Neutrophil (primary cell): Measurements from ENCODE around the gene ZNF362.
A peak's percentile ranks its signal among the peaks of the same experiment; 100 is the strongest.

Experiments used
- H3K27ac ChIP-seq: fragments of 200-600 bp; sonication (generic); 2 replicates; pipeline ENCODE4 v1.5.1; 2016; ENCODE audit warnings: mild to moderate bottlenecking, moderate library complexity
- H3K27me3 ChIP-seq: fragments of 200-600 bp; sonication (generic); 2 replicates; pipeline ENCODE4 v1.6.0; 2016; ENCODE audit warnings: mild to moderate bottlenecking
- H3K36me3 ChIP-seq: fragments of 200-600 bp; sonication (generic); 2 replicates; pipeline ENCODE4 v1.5.1; 2017
- H3K4me1 ChIP-seq, 2 experiments: fragments of 200-600 bp in 1 of 2; sonication (generic) in 1 of 2; 1 replicate in 1 of 2; 2 replicates in 1 of 2; pipeline versions ENCODE4 v1.5.1 to v1.6.1; 2013 to 2016; ENCODE audit warnings: low read depth in 1 of 2, low read length in 1 of 2, mild to moderate bottlenecking in 1 of 2, moderate library complexity in 1 of 2; ENCODE audit not compliant: control insufficient read depth in 1 of 2, insufficient read depth in 1 of 2
- H3K4me3 ChIP-seq, 2 experiments: fragments of 200-600 bp in 1 of 2; sonication (generic) in 1 of 2; 1 replicate in 1 of 2; 2 replicates in 1 of 2; pipeline ENCODE4 v1.5.1; 2013 to 2016; ENCODE audit warnings: low read depth in 1 of 2, low read length in 1 of 2, mild to moderate bottlenecking in 1 of 2, moderate library complexity in 1 of 2
- H3K9me3 ChIP-seq: fragments of 200-600 bp; sonication (generic); 2 replicates; pipeline ENCODE4 v1.5.1; 2016
- CTCF ChIP-seq: fragments of 200-600 bp; sonication (generic); IDR thresholded peaks from 2 replicates; pipeline ENCODE4 v1.5.1; 2016; ENCODE audit warnings: antibody characterized with exemption

ZNF362 gene

GRCh38 chr1:33316601-33317000 lies 60.3 kb downstream of the ZNF362 start:
- Histone ChIP-seq H3K9me3 (no peaks in the 10 kb centered on the region), H3K4me3 (no peak overlapping the region), H3K27me3 (peaks cover 12% of the 10 kb centered on the region), H3K27ac (no peak overlapping the region), H3K36me3 (peaks cover 8% of the 10 kb centered on the region), H3K4me1 (no peaks in the 10 kb centered on the region)
- no peak for TF ChIP-seq CTCF

DNA sequence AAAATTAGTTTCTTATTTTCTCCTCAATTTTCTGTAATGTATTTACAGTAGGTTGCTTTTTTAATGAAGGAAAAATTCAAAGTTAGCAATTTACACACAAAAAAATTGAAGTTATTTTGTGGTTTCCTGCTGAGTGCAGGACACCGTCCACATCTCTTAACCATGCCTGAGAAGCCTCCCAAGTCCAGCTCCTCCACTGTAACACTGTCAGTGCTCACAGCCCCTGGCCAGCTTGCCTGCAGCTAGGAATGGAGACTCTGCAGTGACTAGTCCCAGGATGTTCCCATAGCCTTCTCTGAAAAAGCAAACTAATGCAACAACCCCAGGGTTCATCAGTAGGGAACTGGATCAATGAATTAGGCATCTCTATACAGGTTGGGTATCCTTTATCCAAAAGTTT lies 61.1 kb downstream of the ZNF362 start:
- Histone ChIP-seq H3K4me1 (no peaks in the 10 kb centered on the region), H3K9me3 (no peaks in the 10 kb centered on the region), H3K36me3 (peaks cover 16% of the 10 kb centered on the region), H3K27ac (no peak overlapping the region), H3K4me3 (no peak overlapping the region), H3K27me3 (peaks cover 12% of the 10 kb centered on the region)
- TF ChIP-seq CTCF = no peak

DNA sequence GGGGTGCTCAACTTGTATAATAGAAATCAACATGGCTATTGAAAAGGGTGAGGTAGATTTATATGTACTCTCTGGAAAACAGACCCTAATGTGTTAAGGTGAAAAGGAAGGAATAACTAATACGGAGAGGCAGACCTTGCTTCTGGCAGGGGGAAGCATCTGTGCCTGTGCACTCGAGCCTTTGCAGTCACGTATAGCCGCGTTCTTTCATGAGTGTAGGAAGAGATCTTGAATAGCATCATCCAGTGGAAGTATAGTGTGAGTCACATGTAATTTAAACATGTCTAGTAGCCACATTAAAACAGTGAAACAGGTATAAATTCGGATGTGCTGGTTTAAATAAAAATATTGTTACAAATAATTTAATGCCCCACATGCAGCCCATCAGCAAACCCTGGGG lies 61.7 kb downstream of the ZNF362 start:
- no peaks in the 10 kb centered on the region for H3K4me1 ChIP-seq
- H3K27ac ChIP-seq = no peak overlapping the region
- no peak overlapping the region for H3K4me3 ChIP-seq
- peaks cover 12% of the 10 kb centered on the region for H3K27me3 ChIP-seq
- TF ChIP-seq CTCF = no peak
- peaks cover 22% of the 10 kb centered on the region for H3K36me3 ChIP-seq
- H3K9me3 ChIP-seq = no peaks in the 10 kb centered on the region

DNA sequence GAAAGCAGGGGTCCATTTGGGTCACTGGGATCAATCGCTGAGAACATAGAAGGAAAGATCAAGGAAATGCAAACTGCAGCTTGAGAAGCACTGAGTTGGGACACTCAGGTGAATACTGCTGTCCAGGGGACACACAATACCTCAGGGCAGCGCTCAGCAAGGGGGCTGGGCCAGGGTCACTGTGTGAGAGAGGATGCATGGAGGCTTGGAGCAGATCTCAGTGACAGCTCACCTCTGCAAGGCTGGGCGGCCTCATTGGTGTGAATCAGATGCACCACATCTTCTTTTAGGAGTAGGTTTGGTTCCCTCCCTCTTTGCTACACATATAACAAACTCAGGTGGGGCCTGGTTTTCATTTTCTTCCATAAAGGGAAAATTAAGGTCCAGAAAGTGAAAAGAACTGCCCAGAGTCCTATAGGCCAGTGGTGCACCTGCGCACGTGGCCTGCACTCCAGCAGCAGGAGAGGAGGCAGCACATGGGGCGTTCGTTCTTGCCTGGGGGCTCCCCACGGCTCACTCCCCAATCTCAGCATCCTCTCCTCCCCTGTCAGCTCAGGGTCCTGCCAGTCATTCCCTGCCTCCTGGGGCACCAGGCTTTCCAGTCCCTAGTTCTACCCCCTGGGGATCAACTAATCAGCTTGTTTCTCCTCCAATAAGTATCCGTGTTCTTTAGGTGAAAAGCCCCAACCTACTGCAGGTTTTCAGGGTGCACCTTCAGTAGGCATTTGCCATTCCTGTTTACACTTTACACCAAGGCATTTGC lies 63.1 kb downstream of the ZNF362 start:
- Histone ChIP-seq H3K36me3 (peaks cover 36% of the 10 kb centered on the region), H3K4me3 (no peak overlapping the region), H3K9me3 (no peaks in the 10 kb centered on the region), H3K27me3 (peaks cover 12% of the 10 kb centered on the region), H3K27ac (no peak overlapping the region), H3K4me1 (no peaks in the 10 kb centered on the region)
- no peak for TF ChIP-seq CTCF

DNA sequence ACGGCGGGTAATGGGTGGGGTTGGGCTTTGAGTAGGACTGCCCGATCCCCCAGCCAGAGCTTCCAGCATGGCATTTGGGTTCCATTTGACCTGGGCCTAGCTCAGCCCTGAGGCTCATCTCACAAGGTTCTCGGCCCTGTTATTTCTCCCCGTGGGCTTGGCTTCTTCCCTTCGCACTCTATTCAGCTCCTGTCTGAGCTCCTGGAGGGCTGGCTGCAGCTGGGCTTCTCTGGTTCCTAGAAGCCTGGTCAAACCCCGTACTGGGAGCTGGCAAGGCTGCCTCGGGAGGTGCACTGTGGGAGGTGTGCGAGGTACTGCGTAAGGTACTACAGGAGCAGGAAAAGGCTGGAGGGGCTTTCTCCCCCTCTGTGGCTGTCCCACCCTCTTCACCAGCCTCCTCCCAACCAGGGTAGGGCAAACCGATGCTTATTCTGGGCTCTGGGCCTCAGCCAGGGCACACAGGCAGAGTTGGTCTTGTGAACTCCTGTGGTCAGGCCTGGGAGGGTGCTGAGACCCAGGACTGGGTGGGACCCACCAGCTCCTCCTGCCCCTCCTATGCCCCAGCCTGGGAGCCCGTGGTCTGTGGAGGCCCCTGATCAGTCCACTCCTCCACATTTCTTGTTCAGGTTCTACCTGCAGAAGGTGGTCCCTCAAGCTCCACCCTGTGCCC lies 63.8 kb downstream of the ZNF362 start:
- Histone ChIP-seq H3K9me3 (peaks cover 6% of the 10 kb centered on the region), H3K27me3 (peaks cover 12% of the 10 kb centered on the region), H3K27ac (peak overlapping the region; percentile 96), H3K36me3 (peaks cover 43% of the 10 kb centered on the region), H3K4me3 (no peak overlapping the region), H3K4me1 (peaks cover 5 to 6% of the 10 kb centered on the region in 2 experiments)
- TF ChIP-seq CTCF = no peak
